Measurements from ENCODE around the gene GMPR.

Gene GMPR

GRCh38 chr6:16336056-16336818 is 97.8 kb downstream of the GMPR start:
- DNase-seq (ENCODE audit: extremely low read depth, low read depth) = no peak
- TF ChIP-seq, protein P1, sequence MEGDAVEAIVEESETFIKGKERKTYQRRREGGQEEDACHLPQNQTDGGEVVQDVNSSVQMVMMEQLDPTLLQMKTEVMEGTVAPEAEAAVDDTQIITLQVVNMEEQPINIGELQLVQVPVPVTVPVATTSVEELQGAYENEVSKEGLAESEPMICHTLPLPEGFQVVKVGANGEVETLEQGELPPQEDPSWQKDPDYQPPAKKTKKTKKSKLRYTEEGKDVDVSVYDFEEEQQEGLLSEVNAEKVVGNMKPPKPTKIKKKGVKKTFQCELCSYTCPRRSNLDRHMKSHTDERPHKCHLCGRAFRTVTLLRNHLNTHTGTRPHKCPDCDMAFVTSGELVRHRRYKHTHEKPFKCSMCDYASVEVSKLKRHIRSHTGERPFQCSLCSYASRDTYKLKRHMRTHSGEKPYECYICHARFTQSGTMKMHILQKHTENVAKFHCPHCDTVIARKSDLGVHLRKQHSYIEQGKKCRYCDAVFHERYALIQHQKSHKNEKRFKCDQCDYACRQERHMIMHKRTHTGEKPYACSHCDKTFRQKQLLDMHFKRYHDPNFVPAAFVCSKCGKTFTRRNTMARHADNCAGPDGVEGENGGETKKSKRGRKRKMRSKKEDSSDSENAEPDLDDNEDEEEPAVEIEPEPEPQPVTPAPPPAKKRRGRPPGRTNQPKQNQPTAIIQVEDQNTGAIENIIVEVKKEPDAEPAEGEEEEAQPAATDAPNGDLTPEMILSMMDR (IDR thresholded peaks at IDR 0.05; ENCODE audit: low read depth, low read length) = peak; percentile 5

- no peak for DNase-seq (ENCODE audit: extremely low read depth, low read depth)
- TF ChIP-seq, protein P1 (IDR thresholded peaks at IDR 0.05; ENCODE audit: low read depth, low read length) = no peak
Measured at GRCh38 chr6:16336911-16337294, 98.5 kb downstream of the GMPR start.

DNA sequence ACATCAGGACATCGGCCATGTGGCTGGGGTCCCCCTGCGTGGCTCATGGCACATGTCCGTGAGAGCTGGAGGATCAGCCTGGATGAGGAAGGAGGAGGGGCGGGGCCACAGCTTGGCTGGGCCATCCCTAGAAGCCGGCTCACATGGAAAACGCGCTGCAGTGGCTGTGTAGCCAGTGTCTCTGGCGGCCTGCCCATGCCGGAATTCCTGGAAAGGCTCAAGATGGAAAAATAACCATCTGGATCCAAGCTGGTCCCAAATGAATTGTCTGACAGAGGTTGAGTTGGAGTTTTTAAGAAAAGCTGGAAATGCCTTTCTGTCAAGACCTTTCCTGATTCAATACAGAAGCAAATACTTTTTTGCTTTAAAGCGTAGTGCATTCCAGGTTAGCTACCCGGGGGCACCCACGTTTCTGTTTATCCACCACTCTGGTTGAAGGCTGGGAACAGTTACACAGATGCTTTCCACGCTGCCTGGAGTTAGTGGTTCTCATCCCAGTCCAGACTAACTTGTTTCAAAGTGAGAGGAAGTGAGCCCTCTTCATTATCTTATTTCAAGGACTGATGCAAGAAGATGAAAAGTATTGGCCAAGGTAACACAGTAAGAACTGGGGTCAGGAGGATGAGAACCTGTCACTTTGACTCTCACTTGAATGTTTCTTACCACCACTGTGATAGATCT is 99.0 kb downstream of the GMPR start:
- DNase-seq (ENCODE audit: extremely low read depth, low read depth) = peak; percentile 93
- TF ChIP-seq, protein P1 (IDR thresholded peaks at IDR 0.05; ENCODE audit: low read depth, low read length) = no peak

DNA sequence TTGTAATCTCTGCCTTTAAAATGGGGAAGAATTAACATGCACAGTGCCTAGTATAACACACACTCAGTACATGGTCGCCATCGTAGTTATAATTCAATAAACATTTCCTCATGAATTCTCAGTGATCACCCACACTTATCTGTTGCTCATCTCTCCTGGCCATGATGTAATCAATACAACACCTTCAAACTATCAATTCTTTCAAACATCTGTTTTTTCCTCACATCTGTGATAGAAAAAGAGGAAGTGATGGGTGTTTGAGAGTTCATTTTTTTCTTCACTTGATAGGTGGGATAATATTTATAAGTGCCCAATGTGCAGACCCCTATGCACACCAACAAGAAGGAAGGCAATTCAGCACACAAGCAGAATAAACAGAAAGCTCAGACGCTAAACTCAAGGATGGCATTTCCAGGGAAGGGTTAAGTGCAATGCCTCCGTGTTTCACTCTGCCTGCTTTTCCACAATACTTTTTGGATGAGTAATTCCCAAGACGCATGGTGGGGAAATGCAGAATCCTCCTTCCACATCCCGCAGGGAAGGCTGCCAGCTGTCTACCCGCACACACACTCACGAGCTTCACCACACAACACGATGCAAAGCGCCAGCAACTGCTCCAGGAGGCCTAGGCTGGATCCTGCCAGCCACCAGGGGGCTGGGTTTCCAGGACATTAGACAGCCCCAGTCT is 100.3 kb downstream of the GMPR start:
- DNase-seq (ENCODE audit: extremely low read depth, low read depth) = peak; percentile 99
- TF ChIP-seq, protein P1 (IDR thresholded peaks at IDR 0.05; ENCODE audit: low read depth, low read length) = peak; percentile 83

- TF ChIP-seq, protein P1 (IDR thresholded peaks at IDR 0.05; ENCODE audit: low read depth, low read length) = no peak
- no peak for DNase-seq (ENCODE audit: extremely low read depth, low read depth)
Measured at GRCh38 chr6:16339265-16339587, 100.8 kb downstream of the GMPR start.

DNA sequence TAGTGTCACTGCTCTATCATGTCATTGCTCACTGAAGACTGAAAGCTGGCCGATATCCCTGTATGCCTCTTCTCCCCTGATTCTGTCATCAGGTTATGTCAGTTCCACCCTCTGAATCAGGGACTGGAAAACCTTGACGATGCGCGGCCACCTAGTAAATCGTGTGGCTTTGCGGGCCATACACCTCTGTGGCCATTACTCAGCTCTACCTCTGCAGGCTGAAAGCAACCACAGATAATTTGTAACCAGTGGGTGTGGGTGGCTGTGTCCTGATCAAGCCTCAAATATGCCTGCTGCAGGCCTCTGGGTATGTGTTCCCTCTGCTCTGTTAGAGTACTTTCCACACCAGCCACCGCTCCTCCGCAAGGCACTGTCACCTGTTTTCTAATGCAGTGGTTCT is 105.2 kb downstream of the GMPR start:
- no peak for DNase-seq (ENCODE audit: extremely low read depth, low read depth)
- TF ChIP-seq, protein P1 (IDR thresholded peaks at IDR 0.05; ENCODE audit: low read depth, low read length) = no peak

DNA sequence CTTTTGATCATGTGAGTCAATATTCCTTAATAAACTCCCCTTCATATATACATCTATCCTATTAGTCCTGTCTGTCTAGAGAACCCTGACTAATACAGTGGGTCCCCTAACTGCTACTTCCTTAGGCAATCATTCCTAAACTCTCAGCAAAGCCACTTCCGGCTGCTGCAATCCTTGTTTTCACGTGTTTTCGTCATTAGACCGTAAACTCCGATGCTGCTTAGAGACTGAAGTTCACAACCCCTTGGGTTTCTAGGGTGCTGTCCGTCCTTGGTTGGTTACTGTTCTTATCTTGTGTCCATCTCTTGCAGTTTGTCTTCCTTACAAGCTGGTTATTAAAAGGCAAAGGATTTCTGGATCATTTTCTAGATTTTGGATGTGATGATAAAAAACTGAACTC is 106.4 kb downstream of the GMPR start:
- DNase-seq (ENCODE audit: extremely low read depth, low read depth) = no peak

More for the DNA sequence above, 106.4 kb downstream of the GMPR start:
- TF ChIP-seq, protein P1 (IDR thresholded peaks at IDR 0.05; ENCODE audit: low read depth, low read length) = no peak
